GM12878 (cell line): ENCODE measurements around the gene OR8J1.

Experiments used
- BACH1 ChIP-seq: fragments of 450-650 bp; IDR thresholded peaks from 2 replicates; pipeline ENCODE4 v1.6.1; 2017; ENCODE audit warnings: mild to moderate bottlenecking, borderline replicate concordance
- FOS ChIP-seq: IDR thresholded peaks from 3 replicates; pipeline ENCODE4 v1.6.1; 2011; ENCODE audit warnings: borderline replicate concordance; ENCODE audit not compliant: insufficient read length; ENCODE audit errors: extremely low read depth
- MYC ChIP-seq: IDR thresholded peaks from 2 replicates; pipeline ENCODE4 v1.6.1; 2011; ENCODE audit warnings: mild to moderate bottlenecking, low read length, moderate library complexity, inconsistent platforms; ENCODE audit not compliant: insufficient read depth, insufficient replicate concordance, insufficient read length, severe bottlenecking
- NFYA ChIP-seq: IDR thresholded peaks from 2 replicates; pipeline ENCODE4 v1.6.1; 2011; ENCODE audit warnings: low read depth, mild to moderate bottlenecking, low read length, improper control_type of control experiment, borderline replicate concordance
- NR2C2 ChIP-seq: IDR thresholded peaks from 2 replicates; pipeline ENCODE4 v1.6.1; 2011; ENCODE audit warnings: borderline replicate concordance, low read depth; ENCODE audit not compliant: control insufficient read depth, insufficient read length
- POLR2A ChIP-seq: IDR thresholded peaks from 2 replicates; pipeline ENCODE4 v1.6.1; 2011; ENCODE audit warnings: low read depth, mild to moderate bottlenecking, low read length
- RUNX3 ChIP-seq: IDR thresholded peaks from 2 replicates; pipeline ENCODE4 v1.6.1; 2012; ENCODE audit warnings: low read length, inconsistent platforms
- YY1 ChIP-seq: IDR thresholded peaks from 2 replicates; pipeline ENCODE4 v1.6.1; 2011; ENCODE audit warnings: low read depth, mild to moderate bottlenecking, low read length
- ZNF274 ChIP-seq: IDR thresholded peaks from one replicate; pipeline ENCODE4 v1.8.0; 2011; ENCODE audit not compliant: insufficient read length, insufficient read depth
- TF ChIP-seq, protein P1 (sequence below): IDR thresholded peaks from 2 replicates; pipeline ENCODE4 v1.6.1; 2011; ENCODE audit warnings: low read depth, low read length, improper control_type of control experiment, borderline replicate concordance
- TF ChIP-seq, protein P2 (sequence below): fragments of 450-650 bp; IDR thresholded peaks from 2 replicates; pipeline ENCODE4 v1.6.1; 2016; ENCODE audit warnings: mild to moderate bottlenecking
- TF ChIP-seq, protein P3 (sequence below), 3 experiments: IDR thresholded peaks in 2 of 3; conservative IDR thresholded peaks in 1 of 3; 2 replicates each; pipeline ENCODE4 v1.5.1; 2011; ENCODE audit warnings: low read depth in 3 of 3, low read length in 3 of 3, mild to moderate bottlenecking in 3 of 3, control low read depth in 2 of 3, moderate library complexity in 2 of 3, inconsistent platforms in 1 of 3, mixed read lengths in 1 of 3; ENCODE audit not compliant: control insufficient read depth in 2 of 3, insufficient read depth in 1 of 3; ENCODE audit errors: extremely low read depth in 1 of 3

DNA sequence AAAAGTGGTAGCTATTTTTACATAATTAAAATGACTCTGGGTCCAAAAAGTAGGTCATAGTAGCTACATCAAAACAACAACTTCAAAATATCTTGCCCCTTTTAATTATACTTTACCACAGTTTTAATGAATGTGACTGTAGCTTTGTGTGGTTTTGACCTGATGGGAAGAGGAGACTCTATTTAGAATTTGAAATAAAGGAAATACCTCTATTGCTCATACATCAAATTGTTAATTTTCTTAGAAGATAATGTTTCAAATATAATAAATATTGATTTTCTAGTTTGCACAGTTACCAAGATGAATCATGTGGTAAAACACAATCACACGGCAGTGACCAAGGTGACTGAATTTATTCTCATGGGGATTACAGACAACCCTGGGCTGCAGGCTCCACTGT is 8.4 kb upstream of the OR8J1 start, which contains the start of gene OR8K1:
- no peak for TF ChIP-seq NFYA
- TF ChIP-seq BACH1 = no peak
- TF ChIP-seq, protein P1, sequence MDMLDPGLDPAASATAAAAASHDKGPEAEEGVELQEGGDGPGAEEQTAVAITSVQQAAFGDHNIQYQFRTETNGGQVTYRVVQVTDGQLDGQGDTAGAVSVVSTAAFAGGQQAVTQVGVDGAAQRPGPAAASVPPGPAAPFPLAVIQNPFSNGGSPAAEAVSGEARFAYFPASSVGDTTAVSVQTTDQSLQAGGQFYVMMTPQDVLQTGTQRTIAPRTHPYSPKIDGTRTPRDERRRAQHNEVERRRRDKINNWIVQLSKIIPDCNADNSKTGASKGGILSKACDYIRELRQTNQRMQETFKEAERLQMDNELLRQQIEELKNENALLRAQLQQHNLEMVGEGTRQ = no peak
- no peak for TF ChIP-seq RUNX3
- no peak for TF ChIP-seq YY1
- TF ChIP-seq POLR2A = no peak
- TF ChIP-seq, protein P2, sequence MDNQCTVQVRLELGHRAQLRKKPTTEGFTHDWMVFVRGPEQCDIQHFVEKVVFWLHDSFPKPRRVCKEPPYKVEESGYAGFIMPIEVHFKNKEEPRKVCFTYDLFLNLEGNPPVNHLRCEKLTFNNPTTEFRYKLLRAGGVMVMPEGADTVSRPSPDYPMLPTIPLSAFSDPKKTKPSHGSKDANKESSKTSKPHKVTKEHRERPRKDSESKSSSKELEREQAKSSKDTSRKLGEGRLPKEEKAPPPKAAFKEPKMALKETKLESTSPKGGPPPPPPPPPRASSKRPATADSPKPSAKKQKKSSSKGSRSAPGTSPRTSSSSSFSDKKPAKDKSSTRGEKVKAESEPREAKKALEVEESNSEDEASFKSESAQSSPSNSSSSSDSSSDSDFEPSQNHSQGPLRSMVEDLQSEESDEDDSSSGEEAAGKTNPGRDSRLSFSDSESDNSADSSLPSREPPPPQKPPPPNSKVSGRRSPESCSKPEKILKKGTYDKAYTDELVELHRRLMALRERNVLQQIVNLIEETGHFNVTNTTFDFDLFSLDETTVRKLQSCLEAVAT = no peak
- no peak for TF ChIP-seq FOS
- TF ChIP-seq ZNF274 = no peak
- TF ChIP-seq, protein P3, sequence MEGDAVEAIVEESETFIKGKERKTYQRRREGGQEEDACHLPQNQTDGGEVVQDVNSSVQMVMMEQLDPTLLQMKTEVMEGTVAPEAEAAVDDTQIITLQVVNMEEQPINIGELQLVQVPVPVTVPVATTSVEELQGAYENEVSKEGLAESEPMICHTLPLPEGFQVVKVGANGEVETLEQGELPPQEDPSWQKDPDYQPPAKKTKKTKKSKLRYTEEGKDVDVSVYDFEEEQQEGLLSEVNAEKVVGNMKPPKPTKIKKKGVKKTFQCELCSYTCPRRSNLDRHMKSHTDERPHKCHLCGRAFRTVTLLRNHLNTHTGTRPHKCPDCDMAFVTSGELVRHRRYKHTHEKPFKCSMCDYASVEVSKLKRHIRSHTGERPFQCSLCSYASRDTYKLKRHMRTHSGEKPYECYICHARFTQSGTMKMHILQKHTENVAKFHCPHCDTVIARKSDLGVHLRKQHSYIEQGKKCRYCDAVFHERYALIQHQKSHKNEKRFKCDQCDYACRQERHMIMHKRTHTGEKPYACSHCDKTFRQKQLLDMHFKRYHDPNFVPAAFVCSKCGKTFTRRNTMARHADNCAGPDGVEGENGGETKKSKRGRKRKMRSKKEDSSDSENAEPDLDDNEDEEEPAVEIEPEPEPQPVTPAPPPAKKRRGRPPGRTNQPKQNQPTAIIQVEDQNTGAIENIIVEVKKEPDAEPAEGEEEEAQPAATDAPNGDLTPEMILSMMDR (IDR thresholded peaks at IDR 0.05 in 2 of 3, conservative IDR thresholded peaks at IDR 0.05 in 1 of 3; ENCODE audit: control insufficient read depth in 2 of 3, extremely low read depth in 1 of 3, insufficient read depth in 1 of 3, low read depth in 3 of 3, low read length in 3 of 3) = no peak
- TF ChIP-seq NR2C2 = no peak
- TF ChIP-seq MYC = no peak
